H1 (cell line): ENCODE results near the gene CHDH. TPM values are rescaled to one million over a fixed set of nuclear protein-coding genes. Genes with fewer than 3 reads are reported as not detected.

Source experiments
- CTCF ChIA-PET: fragments of 300-600 bp; sonication (Branson Sonifier 250); formaldehyde crosslinking; loops from one replicate; lab custom pipeline; 2021; ENCODE audit not compliant: partially characterized antibody; lab: Charles Lee
- POLR2A ChIA-PET: fragments of 300-600 bp; sonication (Branson Sonifier 250); formaldehyde crosslinking; loops from one replicate; lab custom pipeline; 2021; ENCODE audit warnings: inconsistent platforms; ENCODE audit not compliant: partially characterized antibody; lab: Charles Lee
- DNase-seq, 2 experiments: peaks; one replicate each; pipeline versions ENCODE4 v3.0.0 to v3.0.0-alpha.2; 2010 to 2022; ENCODE audit warnings: low spot score in 2 of 2, low read depth in 1 of 2, mixed read lengths in 1 of 2
- FAIRE-seq: peaks from 2 replicates; lab custom pipeline; 2011; peaks lifted over from hg19 to GRCh38; lab: Jason Lieb, UNC
- H2AFZ ChIP-seq: 2 replicates; pipeline ENCODE4 v1.8.1; 2012; ENCODE audit warnings: low read length, inconsistent platforms
- H2AK5ac ChIP-seq: 2 replicates; pipeline ENCODE4 v1.6.1; 2013; ENCODE audit warnings: low read depth, low read length
- H2BK120ac ChIP-seq: replicated peaks from 2 replicates; pipeline ENCODE3; 2013; ENCODE audit warnings: low read depth, low read length, inconsistent platforms
- H2BK12ac ChIP-seq: 2 replicates; pipeline ENCODE4 v1.6.1; 2013; ENCODE audit warnings: low read depth, low read length
- H2BK15ac ChIP-seq: 2 replicates; pipeline ENCODE4 v1.6.1; 2013; ENCODE audit warnings: low read length
- H2BK20ac ChIP-seq: 2 replicates; pipeline ENCODE4 v1.6.1; 2013; ENCODE audit warnings: low read length
- H2BK5ac ChIP-seq: 2 replicates; pipeline ENCODE4 v1.6.1; 2013; ENCODE audit warnings: low read depth, low read length
- H3K14ac ChIP-seq: 2 replicates; pipeline ENCODE4 v1.6.1; 2013; ENCODE audit warnings: inconsistent platforms; ENCODE audit not compliant: insufficient read length
- H3K18ac ChIP-seq: 2 replicates; pipeline ENCODE4 v1.6.1; 2013; ENCODE audit warnings: low read length; ENCODE audit errors: extremely low read depth
- H3K23ac ChIP-seq: 2 replicates; pipeline ENCODE4 v1.6.1; 2013; ENCODE audit warnings: inconsistent platforms; ENCODE audit not compliant: insufficient read length
- H3K23me2 ChIP-seq: 2 replicates; pipeline ENCODE4 v1.6.1; 2013; ENCODE audit warnings: low read depth, low read length
- H3K27ac ChIP-seq: 2 replicates; pipeline ENCODE4 v1.6.1; 2011; ENCODE audit warnings: low read depth, low read length, inconsistent platforms
- H3K27me3 ChIP-seq, 4 experiments: replicated peaks in 1 of 4; 1 replicate in 1 of 4; 2 replicates in 3 of 4; pipeline versions ENCODE4 v1.6.1 to v1.8.1; 2011 to 2013; ENCODE audit warnings: low read length in 3 of 4, mild to moderate bottlenecking in 3 of 4, inconsistent platforms in 2 of 4, mixed read lengths in 2 of 4, moderate library complexity in 1 of 4; ENCODE audit not compliant: control insufficient read depth in 3 of 4, insufficient read depth in 3 of 4; ENCODE audit errors: extremely low read depth in 1 of 4
- H3K36me3 ChIP-seq, 4 experiments: 2 replicates each; pipeline versions ENCODE4 v1.6.1 to v1.8.1; 2011 to 2013; ENCODE audit warnings: mild to moderate bottlenecking in 4 of 4, low read length in 3 of 4, moderate library complexity in 2 of 4, control low read depth in 1 of 4, inconsistent platforms in 1 of 4; ENCODE audit not compliant: insufficient read depth in 4 of 4, control insufficient read depth in 2 of 4
- H3K4ac ChIP-seq: replicated peaks from 2 replicates; pipeline ENCODE3; 2013; ENCODE audit warnings: low read length, low read depth, mixed read lengths, inconsistent platforms; ENCODE audit not compliant: insufficient read length
- H3K4me1 ChIP-seq, 4 experiments: replicated peaks in 1 of 4; 1 replicate in 1 of 4; 2 replicates in 3 of 4; pipeline versions ENCODE4 v1.6.1 to v1.8.1; 2011 to 2013; ENCODE audit warnings: low read length in 3 of 4, inconsistent platforms in 2 of 4, mixed read lengths in 1 of 4; ENCODE audit not compliant: insufficient read depth in 4 of 4, control insufficient read depth in 3 of 4
- H3K4me2 ChIP-seq, 2 experiments: 2 replicates each; pipeline versions ENCODE4 v1.6.1 to v1.8.1; 2011 to 2013; ENCODE audit warnings: low read depth in 2 of 2, low read length in 2 of 2, control low read depth in 1 of 2, inconsistent platforms in 1 of 2, mild to moderate bottlenecking in 1 of 2; ENCODE audit not compliant: insufficient read depth in 1 of 2
- H3K4me3 ChIP-seq, 4 experiments: fragments of 200-600, 300-600 bp in 1 of 4; sonication (generic), shearing (Covaris generic), sonication (Bioruptor Twin) in 1 of 4; 2 replicates each; pipeline versions ENCODE4 v1.5.1 to v1.8.1; 2011 to 2016; ENCODE audit warnings: low read length in 4 of 4, low read depth in 3 of 4, control low read depth in 2 of 4, inconsistent platforms in 2 of 4, mild to moderate bottlenecking in 2 of 4, mixed read lengths in 1 of 4, moderate library complexity in 1 of 4; ENCODE audit not compliant: insufficient read depth in 2 of 4; ENCODE audit errors: extremely low read depth in 1 of 4
- H3K56ac ChIP-seq: replicated peaks from 2 replicates; pipeline ENCODE3; 2013; ENCODE audit warnings: low read depth, mild to moderate bottlenecking, mixed read lengths, low read length, inconsistent platforms; ENCODE audit not compliant: insufficient read length
- H3K79me1 ChIP-seq: 2 replicates; pipeline ENCODE4 v1.6.1; 2013; ENCODE audit warnings: low read depth, low read length, control low read depth
- H3K79me2 ChIP-seq, 2 experiments: 2 replicates each; pipeline versions ENCODE4 v1.6.1 to v1.8.1; 2012 to 2013; ENCODE audit warnings: low read length in 2 of 2, mild to moderate bottlenecking in 2 of 2, inconsistent platforms in 1 of 2; ENCODE audit not compliant: insufficient read depth in 2 of 2, control insufficient read depth in 1 of 2
- H3K9ac ChIP-seq, 4 experiments: replicated peaks in 1 of 4; 1 replicate in 1 of 4; 2 replicates in 3 of 4; pipeline versions ENCODE4 v1.6.1 to v1.8.1; 2011 to 2013; ENCODE audit warnings: low read depth in 3 of 4, low read length in 3 of 4, control low read depth in 2 of 4, mild to moderate bottlenecking in 2 of 4, moderate library complexity in 2 of 4, inconsistent platforms in 1 of 4; ENCODE audit errors: extremely low read depth in 1 of 4
- H3K9me3 ChIP-seq, 2 experiments: 2 replicates each; pipeline versions ENCODE4 v1.6.1 to v1.8.1; 2012 to 2013; ENCODE audit warnings: mild to moderate bottlenecking in 2 of 2, moderate library complexity in 2 of 2, control low read depth in 1 of 2, inconsistent platforms in 1 of 2, low read depth in 1 of 2, low read length in 1 of 2, mixed read lengths in 1 of 2; ENCODE audit not compliant: insufficient read depth in 2 of 2
- H4K20me1 ChIP-seq, 2 experiments: replicated peaks in 1 of 2; 2 replicates each; pipeline versions ENCODE3 to v1.8.1; 2011 to 2013; ENCODE audit warnings: inconsistent platforms in 2 of 2, low read length in 2 of 2, mild to moderate bottlenecking in 1 of 2; ENCODE audit not compliant: insufficient read depth in 2 of 2, control insufficient read depth in 1 of 2
- H4K5ac ChIP-seq: 2 replicates; pipeline ENCODE4 v1.6.1; 2013; ENCODE audit warnings: low read length, low read depth, mixed read lengths, inconsistent platforms; ENCODE audit not compliant: insufficient read length
- H4K8ac ChIP-seq: 2 replicates; pipeline ENCODE4 v1.8.0; 2013; ENCODE audit warnings: mild to moderate bottlenecking, moderate library complexity, low read length, inconsistent platforms; ENCODE audit not compliant: insufficient read depth; ENCODE audit errors: extremely low read depth
- H4K91ac ChIP-seq: replicated peaks from 2 replicates; pipeline ENCODE3; 2013; ENCODE audit warnings: low read length, mixed read lengths, inconsistent platforms; ENCODE audit not compliant: insufficient read length
- BCL11A ChIP-seq, 2 experiments: IDR thresholded peaks; one replicate each; pipeline ENCODE4 v1.6.1; 2011; ENCODE audit warnings: low read depth in 2 of 2, low read length in 2 of 2, mild to moderate bottlenecking in 2 of 2
- CBX5 ChIP-seq: fragments of 300-800, 300-1000 bp; sonication (generic); IDR thresholded peaks from 2 replicates; pipeline ENCODE4 v1.7.1; 2016; ENCODE audit warnings: antibody characterized with exemption, low read length, low read depth
- CHD2 ChIP-seq: IDR thresholded peaks from 2 replicates; pipeline ENCODE4 v1.6.1; 2012; ENCODE audit warnings: low read length, improper control_type of control experiment
- GABPA ChIP-seq: IDR thresholded peaks from 2 replicates; pipeline ENCODE4 v1.6.1; 2011; ENCODE audit warnings: mild to moderate bottlenecking, low read length, moderate library complexity, borderline replicate concordance; ENCODE audit not compliant: insufficient read depth
- HDAC6 ChIP-seq: IDR thresholded peaks from one replicate; pipeline ENCODE4 v1.7.1; 2012; ENCODE audit warnings: low read depth, mild to moderate bottlenecking, inconsistent platforms, low read length, moderate library complexity
- RFX5 ChIP-seq: IDR thresholded peaks from 2 replicates; pipeline ENCODE4 v1.6.1; 2011; ENCODE audit warnings: low read depth, low read length, improper control_type of control experiment, borderline replicate concordance
- TCF12 ChIP-seq: IDR thresholded peaks from 2 replicates; pipeline ENCODE4 v1.6.1; 2011; ENCODE audit warnings: low read depth, mild to moderate bottlenecking, low read length
- WGBS, 2 experiments: shearing (Covaris generic) in 1 of 2; methylation state at CpG; one replicate each; pipeline versions ENCODE4 v1.1.6 to v1.1.7; 2013 to 2015; ENCODE audit warnings: low lambda C conversion rate in 2 of 2, mixed read lengths in 2 of 2, inconsistent platforms in 1 of 2, low coverage in 1 of 2, missing lambda C conversion rate in 1 of 2; ENCODE audit not compliant: insufficient replicate concordance in 2 of 2, insufficient coverage in 1 of 2, insufficient read length in 1 of 2; ENCODE audit errors: extremely low coverage in 1 of 2, missing lambda C conversion rate in 1 of 2; 5-methylcytosine and 5-hydroxymethylcytosine counted together
- polyA plus RNA-seq, 7 experiments: library from polyadenylated mRNA; depleted of rRNA in 3 of 7; stranded (reverse) in 5 of 7; unstranded in 2 of 7; fragments of >200 nt in 5 of 7; fragments of 200-250 nt in 2 of 7; gene quantifications; 1 replicate in 5 of 7; 2 replicates in 1 of 7; 4 replicates in 1 of 7; pipeline versions ENCODE4 v1.2.1 to v1.2.3, GENCODE V29; 2011 to 2013; ENCODE audit warnings: missing spikeins in 2 of 7, mixed read lengths in 2 of 7
- total RNA-seq: library from RNA; stranded (reverse); fragmentation: NEBNext Ultra II Directional; extraction: Animal tissue kit (Norgen Biotek cat#: 25700); gene quantifications from 2 replicates; pipeline ENCODE4 v1.2.1, GENCODE V29; 2021
- TF ChIP-seq, protein P1 (sequence below): IDR thresholded peaks from 2 replicates; pipeline ENCODE4 v1.6.1; 2011; ENCODE audit warnings: low read length, improper control_type of control experiment

Gene CHDH
- total and polyA plus RNA-seq, 2 of the 8 experiments (the other 6 are each of a cell fraction or from before 2014, with no cell fraction given) = 4.9 to 10.3 TPM

DNA sequence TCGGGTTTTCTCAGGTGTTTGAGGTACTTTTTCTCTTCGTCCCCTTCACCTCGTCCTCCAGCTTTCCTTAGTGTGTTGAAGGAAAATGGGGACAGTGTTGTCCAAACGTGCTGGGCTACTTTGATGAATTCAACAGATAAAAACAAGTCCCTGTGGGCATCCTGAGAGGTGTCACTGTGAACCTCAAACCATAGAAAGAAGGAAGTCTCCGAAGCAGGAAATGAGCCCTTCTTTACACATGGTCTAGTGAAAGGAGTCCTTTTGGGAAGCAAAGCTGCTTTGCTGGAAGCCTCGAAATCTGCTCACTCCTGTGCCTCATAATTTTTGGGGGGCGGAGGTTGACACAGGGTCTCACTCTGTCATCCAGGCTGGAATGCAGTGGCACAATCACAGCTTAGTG, 10.7 kb upstream of the CHDH start:
- Histone ChIP-seq H3K27me3 (no peaks in the 10 kb centered on the region), H2BK120ac (no peak overlapping the region), H3K56ac (no peak overlapping the region), H3K4ac (no peak overlapping the region), H3K4me2 (no peak overlapping the region), H3K4me1 (no peaks in the 10 kb centered on the region), H4K91ac (no peak overlapping the region), H3K14ac (no peak overlapping the region), H3K79me1 (no peaks in the 10 kb centered on the region; the same call in 1 of the 2 replicates), H3K27ac (no peak overlapping the region), H3K36me3 (peaks cover 2 to 28% (median 10%) of the 10 kb centered on the region in 4 experiments; a peak in 6 of 8 replicates), H3K23me2 (no peaks in the 10 kb centered on the region), H2BK15ac (no peak overlapping the region), H3K4me3 (no peak overlapping the region), H3K23ac (no peak overlapping the region), H4K8ac (no peak overlapping the region), H3K18ac (no peak overlapping the region), H2BK5ac (no peak overlapping the region), H2AFZ (no peak overlapping the region), H2BK12ac (no peak overlapping the region), H3K79me2 (no peaks in the 10 kb centered on the region), H3K9me3 (no peaks in the 10 kb centered on the region), H4K5ac (no peak overlapping the region), H2BK20ac (no peak overlapping the region), H2AK5ac (no peak overlapping the region), H4K20me1 (peaks cover 1 to 2% of the 10 kb centered on the region in 2 experiments), H3K9ac (no peak overlapping the region)
- 70% methylated on average over 7 of the region's 7 CpGs; no CpG with 5 or more reads in 1 of the 2 experiments for WGBS, 2 experiments
- ChIA-PET POLR2A (interaction anchor here (0.6 to 2.4 kb wide), 6 partner anchors 10 to 94 kb away, joined by 3 to 6 read pairs (median 4); no protein-coding TSS in a partner anchor), CTCF (interaction anchor here (0.5 to 1.3 kb wide), 3 partner anchors 28 to 562 kb away, joined by 3 read pairs; no protein-coding TSS in a partner anchor)
- TF ChIP-seq TCF12 (no peak), BCL11A (IDR thresholded peaks at IDR 0.05; ENCODE audit: low read depth in 2 of 2, low read length in 2 of 2) (no peak), CHD2 (no peak), CBX5 (no peak), HDAC6 (no peak), RFX5 (no peak), GABPA (no peak)
- TF ChIP-seq, protein P1, sequence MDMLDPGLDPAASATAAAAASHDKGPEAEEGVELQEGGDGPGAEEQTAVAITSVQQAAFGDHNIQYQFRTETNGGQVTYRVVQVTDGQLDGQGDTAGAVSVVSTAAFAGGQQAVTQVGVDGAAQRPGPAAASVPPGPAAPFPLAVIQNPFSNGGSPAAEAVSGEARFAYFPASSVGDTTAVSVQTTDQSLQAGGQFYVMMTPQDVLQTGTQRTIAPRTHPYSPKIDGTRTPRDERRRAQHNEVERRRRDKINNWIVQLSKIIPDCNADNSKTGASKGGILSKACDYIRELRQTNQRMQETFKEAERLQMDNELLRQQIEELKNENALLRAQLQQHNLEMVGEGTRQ = no peak
- DNase-seq (no peak), FAIRE-seq (no peak)
